Measurements from ENCODE around the gene CCDC188.
A peak's percentile ranks its signal among the peaks of the same experiment; 100 is the strongest.

DNA sequence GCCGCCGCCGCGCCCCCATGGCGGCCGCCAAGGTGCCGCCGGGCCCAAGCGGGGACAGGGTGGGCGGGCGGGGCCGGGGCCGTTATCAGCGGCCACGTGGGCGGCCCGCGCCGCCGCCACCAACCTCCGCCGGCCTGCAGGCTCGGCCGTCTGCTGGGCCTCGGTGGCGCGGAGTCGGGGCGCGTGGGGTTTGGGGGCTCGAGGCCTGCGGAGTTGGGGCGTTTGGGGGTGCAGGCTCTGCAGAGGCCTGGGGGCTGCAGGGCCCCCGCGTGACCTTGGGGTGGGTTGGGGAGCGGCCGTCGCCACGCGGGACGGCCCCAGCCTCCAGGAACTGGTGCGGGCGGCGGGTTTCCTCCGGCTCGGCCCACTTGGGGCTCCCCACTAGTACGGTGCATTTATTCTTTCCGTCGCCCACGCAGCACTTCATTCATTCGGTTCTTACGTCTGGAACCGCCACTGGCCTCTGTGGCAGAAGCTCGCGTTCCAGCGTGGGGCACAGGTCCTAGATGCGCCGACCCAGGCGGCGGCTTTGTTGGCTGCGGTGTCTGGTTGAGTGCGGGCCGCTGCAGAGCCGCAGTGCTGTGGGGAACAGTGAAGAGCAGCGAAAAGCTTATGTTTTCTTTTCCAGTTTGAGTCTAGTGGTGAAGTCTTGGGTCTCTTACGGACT is 33.1 kb downstream of the CCDC188 start:
- TF ChIP-seq, protein P1, sequence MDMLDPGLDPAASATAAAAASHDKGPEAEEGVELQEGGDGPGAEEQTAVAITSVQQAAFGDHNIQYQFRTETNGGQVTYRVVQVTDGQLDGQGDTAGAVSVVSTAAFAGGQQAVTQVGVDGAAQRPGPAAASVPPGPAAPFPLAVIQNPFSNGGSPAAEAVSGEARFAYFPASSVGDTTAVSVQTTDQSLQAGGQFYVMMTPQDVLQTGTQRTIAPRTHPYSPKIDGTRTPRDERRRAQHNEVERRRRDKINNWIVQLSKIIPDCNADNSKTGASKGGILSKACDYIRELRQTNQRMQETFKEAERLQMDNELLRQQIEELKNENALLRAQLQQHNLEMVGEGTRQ (CRISPR knock-in tag; IDR thresholded peaks at IDR 0.05) = no peak
- TF ChIP-seq, protein P2, sequence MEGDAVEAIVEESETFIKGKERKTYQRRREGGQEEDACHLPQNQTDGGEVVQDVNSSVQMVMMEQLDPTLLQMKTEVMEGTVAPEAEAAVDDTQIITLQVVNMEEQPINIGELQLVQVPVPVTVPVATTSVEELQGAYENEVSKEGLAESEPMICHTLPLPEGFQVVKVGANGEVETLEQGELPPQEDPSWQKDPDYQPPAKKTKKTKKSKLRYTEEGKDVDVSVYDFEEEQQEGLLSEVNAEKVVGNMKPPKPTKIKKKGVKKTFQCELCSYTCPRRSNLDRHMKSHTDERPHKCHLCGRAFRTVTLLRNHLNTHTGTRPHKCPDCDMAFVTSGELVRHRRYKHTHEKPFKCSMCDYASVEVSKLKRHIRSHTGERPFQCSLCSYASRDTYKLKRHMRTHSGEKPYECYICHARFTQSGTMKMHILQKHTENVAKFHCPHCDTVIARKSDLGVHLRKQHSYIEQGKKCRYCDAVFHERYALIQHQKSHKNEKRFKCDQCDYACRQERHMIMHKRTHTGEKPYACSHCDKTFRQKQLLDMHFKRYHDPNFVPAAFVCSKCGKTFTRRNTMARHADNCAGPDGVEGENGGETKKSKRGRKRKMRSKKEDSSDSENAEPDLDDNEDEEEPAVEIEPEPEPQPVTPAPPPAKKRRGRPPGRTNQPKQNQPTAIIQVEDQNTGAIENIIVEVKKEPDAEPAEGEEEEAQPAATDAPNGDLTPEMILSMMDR (IDR thresholded peaks at IDR 0.05) = no peak
- TF ChIP-seq, protein P3, sequence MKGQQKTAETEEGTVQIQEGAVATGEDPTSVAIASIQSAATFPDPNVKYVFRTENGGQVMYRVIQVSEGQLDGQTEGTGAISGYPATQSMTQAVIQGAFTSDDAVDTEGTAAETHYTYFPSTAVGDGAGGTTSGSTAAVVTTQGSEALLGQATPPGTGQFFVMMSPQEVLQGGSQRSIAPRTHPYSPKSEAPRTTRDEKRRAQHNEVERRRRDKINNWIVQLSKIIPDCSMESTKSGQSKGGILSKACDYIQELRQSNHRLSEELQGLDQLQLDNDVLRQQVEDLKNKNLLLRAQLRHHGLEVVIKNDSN (CRISPR knock-in tag; IDR thresholded peaks at IDR 0.05) = no peak
- TF ChIP-seq EMX1 (CRISPR knock-in tag; IDR thresholded peaks at IDR 0.05) = no peak
- TF ChIP-seq JUN (CRISPR knock-in tag; IDR thresholded peaks at IDR 0.05) = 0 out of 2 replicates have a peak, but pooled peaks have one; percentile 49
- no peak for TF ChIP-seq ATF1 (CRISPR knock-in tag; IDR thresholded peaks at IDR 0.05)
- TF ChIP-seq, protein P4, sequence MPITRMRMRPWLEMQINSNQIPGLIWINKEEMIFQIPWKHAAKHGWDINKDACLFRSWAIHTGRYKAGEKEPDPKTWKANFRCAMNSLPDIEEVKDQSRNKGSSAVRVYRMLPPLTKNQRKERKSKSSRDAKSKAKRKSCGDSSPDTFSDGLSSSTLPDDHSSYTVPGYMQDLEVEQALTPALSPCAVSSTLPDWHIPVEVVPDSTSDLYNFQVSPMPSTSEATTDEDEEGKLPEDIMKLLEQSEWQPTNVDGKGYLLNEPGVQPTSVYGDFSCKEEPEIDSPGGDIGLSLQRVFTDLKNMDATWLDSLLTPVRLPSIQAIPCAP (CRISPR knock-in tag; IDR thresholded peaks at IDR 0.05) = no peak
- TF ChIP-seq CREB1 (CRISPR knock-in tag; IDR thresholded peaks at IDR 0.05) = no peak
- TF ChIP-seq, protein P5, sequence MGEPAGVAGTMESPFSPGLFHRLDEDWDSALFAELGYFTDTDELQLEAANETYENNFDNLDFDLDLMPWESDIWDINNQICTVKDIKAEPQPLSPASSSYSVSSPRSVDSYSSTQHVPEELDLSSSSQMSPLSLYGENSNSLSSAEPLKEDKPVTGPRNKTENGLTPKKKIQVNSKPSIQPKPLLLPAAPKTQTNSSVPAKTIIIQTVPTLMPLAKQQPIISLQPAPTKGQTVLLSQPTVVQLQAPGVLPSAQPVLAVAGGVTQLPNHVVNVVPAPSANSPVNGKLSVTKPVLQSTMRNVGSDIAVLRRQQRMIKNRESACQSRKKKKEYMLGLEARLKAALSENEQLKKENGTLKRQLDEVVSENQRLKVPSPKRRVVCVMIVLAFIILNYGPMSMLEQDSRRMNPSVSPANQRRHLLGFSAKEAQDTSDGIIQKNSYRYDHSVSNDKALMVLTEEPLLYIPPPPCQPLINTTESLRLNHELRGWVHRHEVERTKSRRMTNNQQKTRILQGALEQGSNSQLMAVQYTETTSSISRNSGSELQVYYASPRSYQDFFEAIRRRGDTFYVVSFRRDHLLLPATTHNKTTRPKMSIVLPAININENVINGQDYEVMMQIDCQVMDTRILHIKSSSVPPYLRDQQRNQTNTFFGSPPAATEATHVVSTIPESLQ (CRISPR knock-in tag; IDR thresholded peaks at IDR 0.05) = no peak
- no peak for TF ChIP-seq RORB (CRISPR knock-in tag; IDR thresholded peaks at IDR 0.05)
- TF ChIP-seq, protein P6, sequence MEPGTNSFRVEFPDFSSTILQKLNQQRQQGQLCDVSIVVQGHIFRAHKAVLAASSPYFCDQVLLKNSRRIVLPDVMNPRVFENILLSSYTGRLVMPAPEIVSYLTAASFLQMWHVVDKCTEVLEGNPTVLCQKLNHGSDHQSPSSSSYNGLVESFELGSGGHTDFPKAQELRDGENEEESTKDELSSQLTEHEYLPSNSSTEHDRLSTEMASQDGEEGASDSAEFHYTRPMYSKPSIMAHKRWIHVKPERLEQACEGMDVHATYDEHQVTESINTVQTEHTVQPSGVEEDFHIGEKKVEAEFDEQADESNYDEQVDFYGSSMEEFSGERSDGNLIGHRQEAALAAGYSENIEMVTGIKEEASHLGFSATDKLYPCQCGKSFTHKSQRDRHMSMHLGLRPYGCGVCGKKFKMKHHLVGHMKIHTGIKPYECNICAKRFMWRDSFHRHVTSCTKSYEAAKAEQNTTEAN (CRISPR knock-in tag; IDR thresholded peaks at IDR 0.05) = no peak
- TF ChIP-seq, protein P7, sequence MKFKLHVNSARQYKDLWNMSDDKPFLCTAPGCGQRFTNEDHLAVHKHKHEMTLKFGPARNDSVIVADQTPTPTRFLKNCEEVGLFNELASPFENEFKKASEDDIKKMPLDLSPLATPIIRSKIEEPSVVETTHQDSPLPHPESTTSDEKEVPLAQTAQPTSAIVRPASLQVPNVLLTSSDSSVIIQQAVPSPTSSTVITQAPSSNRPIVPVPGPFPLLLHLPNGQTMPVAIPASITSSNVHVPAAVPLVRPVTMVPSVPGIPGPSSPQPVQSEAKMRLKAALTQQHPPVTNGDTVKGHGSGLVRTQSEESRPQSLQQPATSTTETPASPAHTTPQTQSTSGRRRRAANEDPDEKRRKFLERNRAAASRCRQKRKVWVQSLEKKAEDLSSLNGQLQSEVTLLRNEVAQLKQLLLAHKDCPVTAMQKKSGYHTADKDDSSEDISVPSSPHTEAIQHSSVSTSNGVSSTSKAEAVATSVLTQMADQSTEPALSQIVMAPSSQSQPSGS (CRISPR knock-in tag; IDR thresholded peaks at IDR 0.05; ENCODE audit: borderline replicate concordance, low read depth) = no peak

Measured in WTC11 (cell line).